GM18868 (cell line): ENCODE data around the gene C8A.

Source experiments
- ATAC-seq: cut with Tn5 transposase; IDR thresholded peaks from one replicate; pipeline ENCODE4 v1.9.1; 2021; ENCODE audit warnings: mild to moderate bottlenecking, moderate library complexity; ENCODE audit not compliant: unreplicated experiment

Gene C8A

GRCh38 chr1:56881417-56881816 lies 26.8 kb downstream of the C8A start:
- no peak for ATAC-seq

DNA sequence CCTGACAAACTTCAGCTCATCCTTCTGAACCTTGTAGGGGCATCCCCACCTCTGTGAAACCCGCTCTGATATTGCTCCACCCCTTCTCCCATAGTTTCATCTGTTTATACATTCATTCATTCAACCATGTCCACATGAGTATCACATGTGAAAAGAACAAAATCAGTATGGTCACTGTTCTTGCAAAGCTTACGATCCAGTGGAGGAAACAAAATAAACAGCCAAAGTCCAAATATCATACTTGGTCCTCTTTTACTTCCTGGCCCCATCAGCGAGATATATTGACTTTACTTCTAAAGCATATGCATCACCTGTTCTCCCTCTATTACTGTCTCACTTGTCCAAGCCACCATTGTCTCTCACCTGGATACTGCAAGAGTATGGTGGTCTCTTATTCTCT lies 35.6 kb downstream of the C8A start:
- ATAC-seq: no peak

- no peak for ATAC-seq
These were observed 39.4 kb downstream of the C8A start for GRCh38 chr1:56894014-56894413.

DNA sequence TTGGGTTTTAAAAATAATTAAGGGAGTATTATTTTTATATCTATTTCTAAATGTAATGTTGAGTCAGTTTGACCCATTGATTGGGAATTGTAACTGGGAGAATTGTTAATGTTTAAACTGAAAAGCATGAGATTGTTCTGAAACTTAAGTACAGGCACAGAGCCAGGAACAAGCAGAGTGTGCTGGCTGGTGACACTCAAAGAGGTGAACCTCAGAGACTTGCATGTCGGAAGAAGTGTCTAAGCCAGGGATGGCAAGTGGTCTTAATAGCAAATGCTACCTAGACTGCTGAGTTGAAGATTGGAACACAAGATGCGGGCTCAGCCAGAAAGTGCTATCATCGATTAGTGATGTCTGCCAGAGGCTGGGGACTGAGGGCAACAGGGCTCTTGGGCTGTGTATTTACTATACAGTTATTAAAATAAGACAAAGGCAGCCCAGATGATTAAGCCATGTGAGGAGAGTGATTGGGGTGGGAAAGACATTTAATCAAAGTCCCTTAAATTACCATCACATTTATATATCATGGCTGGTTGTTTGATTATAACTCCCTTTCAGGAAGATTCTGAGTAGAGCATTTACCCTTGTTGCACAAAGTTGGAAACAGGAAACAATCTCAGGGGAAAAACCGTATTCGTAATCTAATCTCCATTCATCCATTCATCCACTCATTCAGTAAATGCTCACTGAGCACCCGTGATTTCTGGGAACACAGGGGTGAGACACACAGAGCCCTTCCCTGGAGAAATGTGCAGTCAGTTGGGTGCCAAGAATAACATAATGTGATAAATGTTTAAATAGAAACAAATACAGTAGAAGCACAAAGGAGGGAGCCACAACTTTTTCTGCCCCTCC lies 42.8 kb downstream of the C8A start:
- ATAC-seq: no peak

GRCh38 chr1:56898005-56898373 lies 43.4 kb downstream of the C8A start:
- no peak for ATAC-seq

- ATAC-seq: no peak
These were observed 44.3 kb downstream of the C8A start for GRCh38 chr1:56898879-56899278.

- no peak for ATAC-seq
These were observed 47.1 kb downstream of the C8A start for GRCh38 chr1:56901716-56902115.

DNA sequence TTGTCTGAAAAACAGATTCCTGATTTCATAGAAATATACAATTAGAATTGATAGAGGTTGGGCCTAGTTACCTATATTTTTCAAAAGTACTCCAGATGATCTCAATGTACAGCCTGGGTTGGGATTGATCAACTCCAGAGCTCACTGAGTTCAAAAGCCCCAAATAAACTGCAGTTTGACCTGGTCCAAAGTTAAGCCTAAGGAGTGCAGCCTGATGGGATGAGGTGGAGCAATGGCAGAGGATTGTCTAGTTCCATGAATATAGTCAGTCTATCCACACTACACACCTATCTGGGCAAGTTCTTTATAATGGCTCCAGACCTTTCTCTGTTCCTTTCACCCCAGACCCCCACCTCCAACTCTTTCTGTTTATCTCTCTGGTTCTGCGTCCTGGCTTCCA lies 49.2 kb downstream of the C8A start:
- no peak for ATAC-seq

DNA sequence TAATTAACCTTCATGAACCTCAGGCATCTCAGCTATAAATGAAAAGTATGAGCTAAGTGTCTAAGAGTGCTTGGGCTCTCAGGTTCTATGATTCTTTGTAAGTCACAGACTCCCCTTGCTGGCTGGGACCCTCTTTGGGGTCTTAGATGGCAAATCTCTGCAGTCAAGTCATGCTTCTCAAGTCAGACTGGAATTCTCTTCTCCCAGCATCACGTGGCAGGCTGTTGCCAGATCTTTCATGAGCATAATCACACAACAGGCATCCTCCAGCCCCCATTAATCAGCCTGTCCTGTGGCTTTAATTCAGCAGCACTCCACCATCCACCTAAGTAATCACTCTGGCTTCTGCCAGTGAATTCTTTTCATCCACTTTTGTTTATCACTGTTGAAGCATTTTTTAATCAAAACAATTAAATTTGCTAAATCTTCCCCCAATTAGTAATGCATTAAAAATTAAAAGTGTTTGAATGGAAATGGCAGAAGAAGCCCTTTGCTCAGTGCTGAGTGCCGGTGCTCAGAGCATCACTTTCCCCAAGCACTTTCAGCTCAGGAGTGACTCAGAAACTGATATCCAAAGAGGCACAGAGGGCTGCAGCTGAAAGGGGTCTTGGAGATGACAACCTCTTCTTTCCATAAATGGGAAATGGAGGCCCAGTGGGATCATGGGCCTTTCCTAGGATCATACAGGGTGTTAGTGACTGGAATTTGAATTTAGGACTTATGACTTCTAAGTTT lies 50.2 kb downstream of the C8A start:
- ATAC-seq: no peak

GRCh38 chr1:56905667-56906066 lies 51.1 kb downstream of the C8A start:
- no peak for ATAC-seq

DNA sequence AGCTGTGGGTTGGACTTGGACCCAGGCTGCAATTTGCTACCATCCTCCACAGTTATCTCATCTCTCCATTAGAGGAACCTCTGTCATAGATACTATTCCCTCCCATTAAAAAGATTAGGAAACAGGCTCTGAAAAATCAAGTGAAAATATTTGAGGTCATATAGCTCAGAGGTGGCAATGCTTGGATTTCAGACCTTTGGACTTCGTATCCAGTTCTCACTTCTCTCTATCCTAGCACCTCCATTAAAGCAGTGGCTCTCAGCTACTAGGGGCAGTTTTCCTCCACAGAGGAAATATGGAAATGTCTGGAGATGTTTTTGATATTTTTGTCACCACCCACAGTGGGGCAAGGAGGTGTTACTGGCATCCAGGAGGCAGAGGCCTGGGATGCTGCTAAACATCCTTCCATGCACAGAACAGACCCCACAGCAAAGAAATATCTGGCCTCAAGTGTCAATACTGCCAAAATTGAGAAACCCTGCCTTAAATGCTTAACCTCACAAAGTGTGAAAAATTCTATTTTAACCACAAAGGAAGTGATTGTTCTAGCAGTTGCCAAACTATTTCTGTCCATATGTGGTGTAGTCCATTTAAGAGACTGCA lies 54.1 kb downstream of the C8A start:
- ATAC-seq: no peak

DNA sequence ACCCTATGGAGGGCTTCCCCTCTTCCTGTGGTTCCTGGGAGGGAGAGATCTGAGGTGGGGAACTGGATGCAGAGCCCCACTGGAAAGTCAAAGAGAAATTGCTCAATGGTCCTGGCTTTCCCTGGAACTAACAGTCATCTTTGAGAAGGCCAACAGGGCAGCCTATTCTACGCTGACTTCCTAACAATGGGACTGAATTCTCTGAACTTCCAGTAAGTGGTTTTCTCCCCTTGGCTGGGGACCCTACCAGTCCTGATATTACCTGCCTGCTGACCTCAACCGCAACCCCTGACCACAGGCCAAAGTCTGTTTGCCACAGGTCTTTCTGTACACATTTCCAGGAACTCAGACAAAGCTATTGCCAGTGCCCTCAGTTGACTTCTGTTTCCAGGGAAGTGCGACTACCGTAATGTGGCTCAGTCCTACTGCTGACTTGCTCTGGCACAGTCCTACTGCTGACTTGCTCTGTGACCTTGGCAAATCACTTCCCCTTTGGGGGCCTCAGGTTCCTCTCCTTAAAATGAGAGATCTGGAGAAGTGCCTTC lies 55.9 kb downstream of the C8A start:
- no peak for ATAC-seq

DNA sequence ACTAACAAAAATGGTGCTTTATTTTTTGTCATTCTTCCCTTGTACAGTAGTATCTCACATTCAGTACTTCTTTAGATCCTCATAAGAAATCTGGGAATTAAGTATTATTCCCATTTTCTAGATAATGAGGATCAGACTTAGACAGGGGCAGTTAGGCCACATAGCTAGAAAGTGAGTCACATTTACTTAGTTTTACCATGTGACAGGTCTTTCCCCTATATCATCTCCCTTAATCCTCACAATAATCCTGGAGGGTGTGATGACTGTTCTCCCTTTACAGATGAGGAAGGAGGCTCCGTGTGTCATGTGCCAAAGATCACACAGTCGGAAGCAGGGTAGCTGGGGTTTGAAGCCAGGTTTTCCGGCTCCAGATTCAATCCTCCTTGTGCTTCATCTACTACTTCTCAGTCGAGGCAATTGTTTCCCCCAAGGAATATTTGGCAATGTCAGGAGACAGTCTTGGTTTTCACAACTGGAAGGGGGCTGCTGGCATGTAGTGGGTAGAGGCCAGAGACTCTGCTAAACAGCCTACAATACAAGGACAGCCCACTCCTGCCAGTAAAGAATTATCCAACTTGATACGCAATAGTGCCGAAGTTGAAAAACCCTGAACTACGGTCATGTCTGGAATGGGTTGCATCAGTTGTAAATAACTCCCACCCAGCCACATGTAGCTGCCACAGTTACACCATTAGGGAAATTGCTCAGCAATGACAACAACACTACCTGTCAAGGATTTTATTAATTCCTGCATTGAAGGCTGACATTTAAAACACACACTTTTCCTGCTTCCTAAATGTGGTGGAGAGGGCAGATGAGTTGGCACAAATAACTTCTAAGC lies 56.7 kb downstream of the C8A start:
- ATAC-seq: no peak

- ATAC-seq: no peak
These were observed 57.7 kb downstream of the C8A start for GRCh38 chr1:56912325-56912724.

- no peak for ATAC-seq
These were observed 61.4 kb downstream of the C8A start for GRCh38 chr1:56915960-56916359.

- ATAC-seq: no peak
These were observed 62.0 kb downstream of the C8A start for GRCh38 chr1:56916630-56917029.

GRCh38 chr1:56917356-56917755 lies 62.8 kb downstream of the C8A start:
- no peak for ATAC-seq

GRCh38 chr1:56920591-56921001 lies 66.0 kb downstream of the C8A start:
- ATAC-seq: no peak

GRCh38 chr1:56921479-56921878 lies 66.9 kb downstream of the C8A start:
- no peak for ATAC-seq

GRCh38 chr1:56922070-56922469 lies 67.5 kb downstream of the C8A start:
- ATAC-seq: peak; percentile 48

DNA sequence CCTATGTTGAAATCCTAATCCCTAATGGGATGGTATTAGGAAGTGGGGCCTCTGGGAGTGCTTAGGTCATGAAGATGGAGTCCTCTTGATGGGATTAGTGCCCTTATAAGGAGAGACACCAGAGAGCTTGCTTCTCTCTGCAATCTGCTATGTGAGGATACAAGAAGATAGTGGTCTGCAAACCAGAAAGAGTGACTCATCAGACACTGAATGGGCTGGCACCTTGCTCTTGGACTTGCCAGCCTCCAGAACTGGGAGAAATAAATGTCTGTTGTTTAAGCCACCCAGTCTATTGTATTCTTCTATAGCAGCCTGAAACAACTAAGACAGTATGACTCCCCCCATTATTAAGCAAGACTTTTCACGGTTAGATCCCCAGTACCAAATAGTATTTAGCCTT lies 67.9 kb downstream of the C8A start:
- ATAC-seq: no peak
